Stimulated activated CD8-positive, alpha-beta memory T cell treated with anti-CD3 and anti-CD28 coated beads, Interleukin-7, amount 100 ng/mL, for 48 hours (primary cell): ENCODE results near the gene FREM3.

Source experiments
- DNase-seq, 2 donors: peaks; one replicate each; pipeline ENCODE4 v3.0.0-alpha.2; 2020; ENCODE audit warnings: low read depth in 1 of 2; ENCODE audit errors: extremely low read depth in 1 of 2

Gene FREM3

DNA sequence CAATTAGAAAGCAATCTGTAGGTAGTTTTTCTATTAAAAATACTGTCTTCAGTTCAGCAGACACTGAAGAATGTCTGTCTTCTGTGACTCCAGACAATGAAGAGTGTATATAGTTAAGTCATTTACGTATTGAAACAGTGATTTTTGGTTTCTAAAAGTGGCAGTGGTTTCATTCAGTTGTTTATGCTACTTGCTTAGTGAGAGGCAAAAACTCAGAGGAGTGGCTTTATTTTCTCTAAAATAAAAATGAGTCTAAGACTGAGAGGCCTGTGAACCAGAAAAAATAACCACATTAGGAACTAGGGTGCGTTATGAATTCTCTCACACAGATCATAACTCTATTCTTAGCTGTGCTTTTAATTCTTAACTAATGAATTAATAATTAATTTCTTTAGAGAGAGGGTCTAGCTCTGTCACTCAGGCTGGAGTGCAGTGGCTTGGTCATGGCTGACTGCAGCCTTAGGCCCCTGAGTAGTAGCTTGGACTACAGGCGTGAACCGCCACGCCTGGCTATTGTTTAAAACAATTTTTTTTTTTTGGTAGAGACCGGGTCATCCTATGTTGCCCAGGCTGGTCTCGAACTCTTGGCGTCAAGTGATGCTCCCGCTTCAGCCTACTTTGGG lies 31.4 kb downstream of the FREM3 start:
- DNase-seq = no peak

DNA sequence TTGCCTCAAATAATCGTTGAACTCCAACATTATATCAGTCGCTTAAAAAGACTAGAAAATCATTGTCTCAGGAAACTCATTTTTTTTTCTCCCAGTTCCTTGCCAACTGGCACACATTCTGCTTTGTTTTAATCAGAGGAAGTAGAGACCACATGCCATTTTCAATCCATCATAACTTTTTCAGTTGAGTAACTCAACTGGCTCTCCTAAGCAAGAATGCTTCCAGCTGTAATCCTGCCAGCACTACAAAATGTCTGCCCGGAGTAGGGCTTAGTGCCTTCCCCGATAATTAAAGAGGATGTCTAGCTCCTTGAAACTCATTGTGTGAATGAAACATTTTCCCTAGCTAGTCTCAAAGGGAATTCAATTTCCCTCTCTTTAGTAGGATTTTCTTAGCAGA lies 33.0 kb downstream of the FREM3 start:
- DNase-seq = no peak

DNA sequence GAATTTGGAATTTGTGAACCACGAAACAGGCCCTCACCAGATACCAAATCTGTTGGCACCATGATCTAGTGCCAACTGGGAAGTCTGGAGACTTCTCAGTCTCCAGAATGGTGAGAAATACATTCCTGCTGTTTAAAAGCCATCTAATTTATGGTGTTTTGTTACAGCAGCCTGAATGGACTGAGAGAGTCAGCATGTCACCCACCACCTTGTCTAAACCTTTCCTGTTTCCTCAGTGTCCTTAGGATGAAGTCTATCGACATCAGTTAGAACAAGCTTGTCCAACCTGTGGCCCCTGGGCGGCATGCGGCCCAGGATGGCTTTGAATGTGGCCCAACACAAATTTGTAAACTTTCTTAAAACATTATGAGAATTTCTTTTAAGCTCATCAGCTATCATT lies 42.1 kb downstream of the FREM3 start:
- no peak for DNase-seq

DNA sequence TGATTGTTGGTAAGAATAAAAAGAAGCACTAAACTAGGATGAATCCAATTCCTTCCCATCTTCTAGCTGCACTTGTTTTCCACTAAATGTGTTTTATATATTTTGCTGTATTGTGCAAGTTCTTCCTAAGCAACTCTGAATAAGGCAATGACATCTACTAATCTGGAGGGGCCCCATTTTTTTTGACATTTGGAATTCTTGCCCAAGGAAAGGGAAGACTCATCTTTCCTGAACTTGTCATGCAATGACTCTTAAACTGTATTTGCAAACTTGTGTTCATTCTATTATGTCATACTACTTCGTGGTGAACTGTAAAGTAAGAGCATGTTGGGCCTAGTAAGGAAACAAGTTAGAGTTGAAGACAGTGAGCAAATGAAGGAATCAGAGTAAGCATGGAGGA lies 45.9 kb downstream of the FREM3 start:
- no peak for DNase-seq

DNA sequence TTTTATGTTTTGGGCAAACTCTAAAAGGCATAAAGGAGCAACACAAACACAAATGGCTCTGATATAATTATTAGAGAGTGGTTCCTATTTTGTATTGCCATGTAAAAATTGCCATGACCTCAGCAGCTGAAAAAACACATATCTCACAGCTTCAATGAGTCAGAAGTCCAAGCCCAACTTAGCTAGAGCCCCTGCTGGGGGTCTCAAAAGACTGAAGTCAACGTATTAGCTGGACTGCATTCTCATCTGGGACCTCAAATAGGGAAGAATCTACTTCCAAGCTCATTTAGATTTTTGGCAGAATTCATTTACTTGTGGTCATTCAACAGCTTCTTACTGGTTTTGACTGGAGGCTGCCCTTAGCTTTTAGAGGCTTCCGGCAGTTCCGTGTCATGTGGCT lies 47.4 kb downstream of the FREM3 start:
- no peak for DNase-seq

DNA sequence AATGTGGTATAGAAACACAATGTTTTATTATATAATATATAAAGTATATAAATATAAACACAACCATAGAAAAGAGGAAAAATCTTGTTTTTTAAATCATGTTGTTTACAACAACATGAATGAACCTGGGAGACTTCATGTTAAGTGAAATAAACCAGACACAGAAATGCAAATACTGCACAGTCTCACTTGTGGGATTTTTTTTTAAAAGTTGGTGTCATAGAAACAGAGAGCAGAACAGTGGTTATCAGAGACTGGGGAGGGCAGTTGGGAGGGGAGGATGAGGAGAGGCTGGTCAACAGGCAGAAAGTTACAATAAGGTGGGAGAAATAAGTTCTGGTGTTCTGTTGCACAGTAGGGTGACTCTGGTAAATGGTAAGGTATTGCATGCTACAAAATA lies 57.1 kb downstream of the FREM3 start:
- no peak for DNase-seq

DNA sequence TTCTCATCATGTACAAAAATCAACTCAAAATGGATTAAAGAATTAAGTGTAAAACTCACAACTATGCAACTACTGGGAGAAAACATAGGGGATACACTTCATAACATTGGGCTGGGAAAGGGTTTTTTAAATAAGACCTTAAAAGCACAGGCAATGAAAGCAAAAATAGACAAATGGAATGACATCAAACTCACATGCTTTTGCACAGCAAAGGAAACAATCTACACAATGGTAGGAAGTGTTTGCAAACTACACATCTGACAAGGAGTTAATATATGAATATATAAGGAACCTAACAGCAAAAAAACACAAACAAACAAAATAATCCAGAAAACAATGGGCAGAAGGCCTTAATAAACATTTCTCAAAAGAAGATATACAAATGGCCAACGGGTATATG lies 57.9 kb downstream of the FREM3 start:
- no peak for DNase-seq

DNA sequence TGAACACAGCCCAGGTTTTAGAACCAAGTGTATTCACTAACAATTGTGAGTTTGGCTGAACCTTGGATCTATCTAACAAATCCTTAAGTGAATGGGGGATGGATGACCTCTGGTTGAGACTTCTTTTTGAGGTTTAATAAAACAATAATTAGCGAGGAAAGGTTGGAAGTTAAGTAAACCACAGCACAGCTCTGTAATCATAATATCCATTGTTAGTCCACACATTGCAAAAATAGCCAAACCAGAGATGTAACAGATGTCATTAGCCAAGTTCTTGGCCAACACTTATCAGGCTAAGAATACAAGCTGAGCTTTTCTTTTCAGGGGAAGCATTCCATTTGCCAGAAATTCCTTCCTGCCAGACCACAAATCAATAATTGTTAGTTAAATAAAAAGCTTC lies 59.1 kb downstream of the FREM3 start:
- DNase-seq = no peak

DNA sequence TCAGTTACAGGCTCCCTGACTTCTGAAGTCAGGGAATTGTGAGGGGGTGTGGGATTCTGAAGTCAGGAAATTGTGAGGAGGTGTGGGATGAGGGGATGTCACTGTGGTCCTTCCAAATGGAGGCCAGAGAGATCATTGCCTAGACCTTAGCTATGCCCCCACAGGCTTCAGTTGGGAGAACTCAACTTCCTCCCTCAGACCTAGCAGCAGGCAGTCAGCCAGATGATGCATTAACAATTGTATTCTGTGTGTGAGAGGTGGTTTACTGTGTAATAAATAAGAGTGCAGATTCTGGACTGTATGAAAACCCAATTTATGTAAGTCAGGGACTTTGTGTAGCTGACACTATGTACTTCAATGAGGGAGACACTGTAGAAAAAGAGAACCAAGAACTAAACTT lies 65.7 kb downstream of the FREM3 start:
- no peak for DNase-seq

DNA sequence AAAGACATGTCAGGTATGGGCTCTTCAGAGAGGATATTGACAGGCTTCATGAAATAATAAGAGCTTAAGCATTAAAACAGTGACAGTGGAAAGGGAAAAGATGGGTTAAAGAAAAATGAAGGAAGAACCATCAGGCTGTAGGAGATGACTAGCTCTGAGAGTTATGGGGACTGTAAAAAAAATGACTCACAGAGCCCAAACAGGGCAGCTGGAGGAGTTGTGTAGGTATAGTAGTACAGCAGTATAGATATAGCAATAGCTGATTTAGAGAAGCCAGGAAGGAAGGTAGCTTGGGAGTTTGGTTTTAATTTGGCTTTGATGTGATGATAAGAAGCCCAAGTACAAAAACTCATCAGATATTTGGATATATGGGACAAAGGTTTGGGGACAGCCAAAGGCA lies 66.6 kb downstream of the FREM3 start:
- DNase-seq = no peak

DNA sequence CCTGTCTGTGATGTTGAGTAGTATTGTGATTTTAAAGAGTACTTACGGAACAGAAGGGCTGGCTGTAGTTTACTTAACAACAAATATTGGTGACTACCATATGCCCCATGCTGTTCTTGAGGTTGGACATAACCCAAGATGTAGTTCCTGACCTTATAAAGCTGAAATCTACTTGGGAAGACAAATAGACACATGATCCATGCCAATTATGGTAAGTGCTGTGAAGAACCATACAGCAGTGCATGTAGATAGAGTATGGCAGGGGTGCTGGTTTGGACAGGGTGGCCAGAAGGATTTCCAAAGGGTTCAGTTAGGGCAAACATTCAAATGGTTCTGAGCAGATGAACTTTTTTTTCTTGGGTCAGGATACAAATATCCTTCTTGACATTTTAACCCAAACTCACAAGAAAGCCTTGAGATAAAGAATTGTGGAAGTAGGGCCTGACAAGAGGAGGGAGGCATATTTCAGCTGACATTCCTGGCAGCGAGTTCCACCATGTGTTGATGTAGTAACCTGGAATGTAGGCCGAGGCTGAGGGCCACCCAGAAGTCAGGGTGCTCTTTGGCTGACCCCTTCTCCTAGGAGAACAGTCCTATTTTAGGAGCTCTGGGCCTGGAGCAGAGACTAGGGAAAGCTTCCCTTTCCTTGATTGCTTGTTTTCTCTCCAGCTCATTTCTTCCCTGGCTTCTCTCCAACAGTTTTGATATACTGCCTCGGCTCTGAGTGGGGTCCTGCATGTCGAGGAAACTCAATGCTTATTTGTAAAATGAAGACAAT lies 74.2 kb downstream of the FREM3 start:
- DNase-seq = no peak

DNA sequence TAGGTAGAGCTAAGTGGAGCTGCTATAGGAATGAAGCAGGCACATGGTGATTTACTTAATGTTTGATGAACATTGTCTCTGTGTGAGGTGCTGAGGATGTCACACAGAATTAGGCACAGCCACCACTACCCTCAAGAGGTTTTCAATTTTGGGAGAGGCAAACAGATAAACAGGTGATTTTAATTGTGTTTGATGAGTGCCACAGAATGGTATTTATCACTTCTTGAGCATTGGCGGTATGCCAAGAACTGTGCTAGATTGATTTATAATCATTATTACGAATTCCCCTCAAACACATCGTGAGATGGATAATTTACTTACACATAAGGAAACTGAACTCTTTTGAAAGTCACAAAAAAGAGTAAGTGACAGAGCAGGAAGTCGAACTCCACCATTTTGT lies 74.8 kb downstream of the FREM3 start:
- DNase-seq = no peak

DNA sequence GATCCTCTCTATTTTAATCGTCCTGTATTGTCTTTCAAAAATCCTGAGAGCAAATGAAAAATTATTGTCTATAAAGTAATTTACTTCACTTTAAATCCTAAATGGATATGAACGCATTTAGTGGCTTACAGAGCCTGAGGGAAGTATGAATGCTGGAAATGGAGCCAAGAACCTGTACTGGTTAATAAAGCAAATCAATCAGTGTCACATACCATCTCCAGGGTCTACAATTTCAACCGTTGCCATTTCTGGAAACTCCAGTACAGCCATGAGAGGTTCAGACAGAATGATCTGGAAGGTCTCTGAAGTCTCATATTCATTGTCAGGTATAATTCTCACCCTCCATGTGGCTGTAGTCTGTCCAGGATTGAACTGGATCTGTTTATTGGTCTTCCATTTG lies 76.6 kb downstream of the FREM3 start:
- no peak for DNase-seq

- no peak for DNase-seq
Observed at GRCh38 chr4:143618811-143619210, 81.7 kb downstream of the FREM3 start.

DNA sequence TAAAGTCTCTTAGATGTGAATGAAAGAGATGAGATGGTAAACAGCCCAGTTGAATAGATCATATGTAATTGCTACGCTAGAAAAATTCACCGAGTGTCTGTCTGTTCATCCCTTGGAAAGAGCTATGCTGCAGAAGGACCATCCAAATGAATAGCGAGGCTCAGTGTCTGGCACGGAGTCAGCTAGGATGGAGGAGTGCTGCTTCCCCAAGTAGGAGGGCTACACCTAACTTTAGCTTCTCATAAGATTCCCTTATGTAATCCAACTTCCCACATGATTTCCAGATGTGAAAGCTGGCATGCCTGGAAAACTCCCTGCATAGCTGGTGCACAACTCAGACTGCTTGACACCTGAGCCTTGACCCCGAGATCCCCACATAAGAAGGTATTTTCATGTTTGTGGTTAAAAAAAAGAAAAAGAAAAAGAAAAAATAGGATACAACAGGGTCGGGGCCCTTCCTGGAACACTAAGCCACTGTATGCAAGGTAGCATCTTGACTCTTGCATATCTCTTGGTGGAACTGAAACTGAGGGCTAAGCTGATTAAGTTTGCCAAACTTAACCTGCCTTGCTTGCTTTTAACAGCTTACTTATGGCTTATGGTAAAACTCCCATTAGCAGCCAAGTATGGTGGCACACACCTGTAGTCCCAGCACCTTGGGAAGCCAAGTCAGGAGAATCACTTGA lies 82.3 kb downstream of the FREM3 start:
- DNase-seq = no peak

- peak in 1 of 2 donors; percentile 3 for DNase-seq
Observed at GRCh38 chr4:143616771-143617170, 83.7 kb downstream of the FREM3 start.

DNA sequence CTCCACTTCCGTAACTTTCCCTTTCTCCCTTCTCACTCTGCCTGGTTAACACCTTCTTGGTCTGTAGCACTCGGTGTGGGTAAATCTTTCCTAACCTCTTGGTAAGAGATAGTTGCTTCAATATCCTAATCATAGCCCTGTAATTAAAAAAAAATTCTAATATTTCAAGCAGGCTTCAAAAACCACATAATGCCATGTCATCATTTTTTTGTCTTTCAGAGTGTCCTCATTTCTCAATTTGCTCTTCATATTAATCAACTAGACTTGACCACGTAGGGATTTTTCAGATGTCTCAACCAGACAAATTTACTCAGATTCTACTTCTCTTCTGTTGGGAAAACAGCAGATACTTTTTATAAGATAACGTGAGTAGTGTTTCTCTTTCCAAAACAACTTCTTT lies 91.0 kb downstream of the FREM3 start:
- no peak for DNase-seq

DNA sequence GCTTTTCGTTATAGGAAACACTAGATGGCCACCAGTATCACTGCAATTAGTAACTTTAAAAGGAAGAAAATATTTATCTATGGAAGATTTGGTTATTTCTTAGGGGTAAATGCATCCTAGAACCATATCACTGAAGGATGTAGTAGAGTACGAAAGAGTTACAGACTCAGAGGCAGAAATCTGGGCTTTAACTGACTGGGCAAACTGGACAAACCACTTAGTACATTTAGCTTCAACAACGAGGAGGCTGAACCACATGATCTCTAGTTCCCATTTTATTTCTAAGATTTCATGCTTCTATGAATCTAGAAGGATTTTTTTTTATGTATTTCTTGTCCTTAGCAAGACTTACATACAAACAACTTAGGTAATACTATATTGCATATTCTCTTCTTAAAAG lies 94.0 kb downstream of the FREM3 start:
- DNase-seq = no peak

DNA sequence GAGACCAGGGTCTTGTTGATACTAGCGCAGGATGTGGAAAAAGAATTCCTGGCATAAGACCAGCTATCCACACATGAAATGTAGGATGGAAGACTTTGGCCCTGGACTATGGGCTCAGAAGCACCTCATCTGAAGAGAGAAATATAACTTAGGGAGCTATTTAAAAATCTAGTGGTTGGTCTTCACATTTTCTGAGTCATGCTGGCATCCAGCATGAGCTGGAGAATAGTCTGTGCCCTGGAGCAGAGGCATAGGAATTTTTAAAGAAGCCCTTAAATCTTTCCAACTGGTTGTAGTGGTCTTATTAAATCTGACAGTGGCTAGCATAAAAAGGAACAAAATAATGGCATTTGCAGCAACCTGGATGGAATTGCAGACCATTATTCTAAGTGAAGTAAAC lies 100.6 kb downstream of the FREM3 start:
- DNase-seq = no peak

- DNase-seq = no peak
Observed at GRCh38 chr4:143598816-143599215, 101.7 kb downstream of the FREM3 start.

GRCh38 chr4:143597276-143597675 lies 103.2 kb downstream of the FREM3 start:
- no peak for DNase-seq

GRCh38 chr4:143587703-143588102 lies 112.8 kb downstream of the FREM3 start:
- DNase-seq = no peak
